Measurements from ENCODE around the gene TIMP4.

TIMP4 gene

GRCh38 chr3:12179441-12179840 lies 20.7 kb upstream of the TIMP4 start:
- TF ChIP-seq CTCF (conservative IDR thresholded peaks at IDR 0.05): no peak
- peak overlapping the region; percentile 52; the same call in 1 of the 2 replicates for H3K27ac ChIP-seq

GRCh38 chr3:12178091-12178820 lies 19.5 kb upstream of the TIMP4 start:
- H3K27ac ChIP-seq: peak overlapping the region; percentile 52
- no peak for TF ChIP-seq CTCF (conservative IDR thresholded peaks at IDR 0.05)

GRCh38 chr3:12177126-12177525 lies 18.4 kb upstream of the TIMP4 start:
- TF ChIP-seq CTCF (conservative IDR thresholded peaks at IDR 0.05): no peak
- H3K27ac ChIP-seq: peak overlapping the region; percentile 52

- H3K27ac ChIP-seq: peak overlapping the region; percentile 52
- peak; percentile 93 for TF ChIP-seq CTCF (conservative IDR thresholded peaks at IDR 0.05)
Measured at GRCh38 chr3:12175844-12176453, 17.2 kb upstream of the TIMP4 start.

GRCh38 chr3:12175137-12175593 lies 16.5 kb upstream of the TIMP4 start:
- no peak for TF ChIP-seq CTCF (conservative IDR thresholded peaks at IDR 0.05)

GRCh38 chr3:12170207-12170606 lies 11.5 kb upstream of the TIMP4 start:
- no peak overlapping the region for H3K27ac ChIP-seq

More at GRCh38 chr3:12175137-12175593, 16.5 kb upstream of the TIMP4 start:
- no peak overlapping the region for H3K27ac ChIP-seq

More at GRCh38 chr3:12170207-12170606, 11.5 kb upstream of the TIMP4 start:
- no peak for TF ChIP-seq CTCF (conservative IDR thresholded peaks at IDR 0.05)

Measured in VCaP (cell line).